ENCODE results near the gene AKNAD1. TPM values are rescaled to one million over a fixed set of nuclear protein-coding genes. Genes with fewer than 3 reads are reported as not detected.

AKNAD1 gene
- total and polyA plus RNA-seq, 2 of the 4 experiments (the other 2 are of a cell fraction) = 0.07 to 0.18 TPM

- H2AFZ ChIP-seq (replicated peaks; ENCODE audit: low read length, poor library complexity) = no peak overlapping the region
- H2AK5ac ChIP-seq (ENCODE audit: low read depth, low read length) = no peak overlapping the region
- H2AK9ac ChIP-seq (replicated peaks; ENCODE audit: low read depth, low read length, poor library complexity) = no peak overlapping the region
- ATAC-seq (ENCODE audit: low read depth) = no peak
- in situ Hi-C loops (cut with MboI; ENCODE audit: low sequenced_read_pairs) = loop anchor here (5.0 kb wide), 1 partner anchor 59 kb away; no protein-coding TSS in a partner anchor
- H4K8ac ChIP-seq (ENCODE audit: low read depth in 2 of 2, low read length in 2 of 2) = no peak overlapping the region
- H3K79me1 ChIP-seq (ENCODE audit: low read depth in 1 of 2, low read length in 2 of 2) = peaks cover 0 to 3% of the 10 kb centered on the region in 2 experiments; a peak in 1 of 4 replicates
- peaks cover 12% of the 10 kb centered on the region; the same call in 1 of the 2 replicates for H3K9me1 ChIP-seq (ENCODE audit: insufficient read depth, low read length)
- no peak overlapping the region for H3K56ac ChIP-seq (ENCODE audit: extremely low read depth, insufficient read depth, low read length)
- H3K4me1 ChIP-seq (ENCODE audit: control insufficient read depth, insufficient read depth, low read length) = peaks cover 16% of the 10 kb centered on the region
- H3K4me3 ChIP-seq (ENCODE audit: insufficient read depth, low read depth, low read length) = no peak overlapping the region
- intact Hi-C loops (cut with micrococcal nuclease) = no loop called here
- no peaks in the 10 kb centered on the region for H3K27me3 ChIP-seq (ENCODE audit: control insufficient read depth, insufficient read depth, low read length)
- CTCF ChIA-PET = no interaction called here
- TF ChIP-seq USF2 (IDR thresholded peaks at IDR 0.05; ENCODE audit: low read depth, low read length) = no peak
- H3K9ac ChIP-seq (ENCODE audit: low read depth, low read length) = no peak overlapping the region
- H2BK120ac ChIP-seq (ENCODE audit: low read depth, low read length) = no peak overlapping the region
- no peak overlapping the region for H4K91ac ChIP-seq (ENCODE audit: insufficient read depth, low read depth, low read length)
- H3K14ac ChIP-seq (replicated peaks; ENCODE audit: low read depth, low read length) = no peak overlapping the region
- no peak overlapping the region for H3K18ac ChIP-seq (ENCODE audit: low read depth, low read length)
- no CpG with 5 or more reads among the region's 2 CpGs for WGBS, 2 experiments (ENCODE audit: extremely low coverage in 2 of 2, insufficient read length in 1 of 2)
- no peaks in the 10 kb centered on the region for H4K20me1 ChIP-seq (ENCODE audit: insufficient read depth, low read length)
- DNase-seq = no peak
- H2BK20ac ChIP-seq (ENCODE audit: low read depth, low read length) = no peak overlapping the region
- H3K27ac ChIP-seq (ENCODE audit: insufficient read depth, low read length) = no peak overlapping the region
- dilution Hi-C loops (cut with HindIII; ENCODE audit: low sequenced_read_pairs, unreplicated experiment) = no loop called here
- no peak overlapping the region for H3K23ac ChIP-seq (ENCODE audit: low read depth, low read length)
- no peak overlapping the region for H3K4me2 ChIP-seq (ENCODE audit: low read depth, low read length)
- no peak overlapping the region for H2BK15ac ChIP-seq (ENCODE audit: low read depth, low read length)
- no TSS peak for BruUV-seq (replicated peaks)
- no peaks in the 10 kb centered on the region for H3K36me3 ChIP-seq (ENCODE audit: control insufficient read depth, insufficient read depth, low read length)
- no peaks in the 10 kb centered on the region for H3K9me3 ChIP-seq (ENCODE audit: control insufficient read depth, insufficient read depth, low read length)
- no peak overlapping the region for H4K5ac ChIP-seq (ENCODE audit: low read depth, low read length)
- H2BK5ac ChIP-seq (ENCODE audit: low read depth, low read length, poor library complexity, severe bottlenecking) = no peak overlapping the region
- H3K4ac ChIP-seq (ENCODE audit: low read depth, low read length) = no peak overlapping the region
- POLR2A ChIA-PET (ENCODE audit: unreplicated experiment) = no interaction called here
Observed at GRCh38 chr1:108832929-108833328, 24.0 kb downstream of the AKNAD1 start.

Measured in IMR-90 (cell line).